ENCODE measurements around the gene PRELID3B. TPM values are rescaled to one million over a fixed set of nuclear protein-coding genes. Genes with fewer than 3 reads are reported as not detected.

PRELID3B gene
- total RNA-seq, 1 experiment from 2014 or later = 83.4 TPM

DNA sequence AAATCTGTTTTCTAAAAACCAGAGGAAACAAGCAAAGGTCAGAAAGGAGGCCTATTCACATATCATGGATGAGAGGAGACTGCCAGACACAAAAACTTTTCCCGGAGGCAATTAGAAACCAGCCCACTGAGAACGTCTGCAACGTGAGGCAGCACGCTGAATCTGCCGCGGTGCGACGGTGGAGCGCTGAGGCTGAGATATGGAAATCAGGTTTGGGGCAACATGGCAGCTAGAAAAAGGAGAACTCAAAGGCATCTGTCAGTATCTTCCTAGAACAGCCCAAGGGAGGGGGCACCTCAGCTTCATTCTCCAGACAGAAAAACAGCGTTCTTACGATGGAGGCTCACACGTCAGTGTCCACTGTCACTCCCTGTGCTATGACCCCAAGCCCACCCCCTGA, 5.2 kb downstream of the PRELID3B start:
- DNase-seq (ENCODE audit: low spot score) = no peak
- no peaks in the 10 kb centered on the region for H3K4me1 ChIP-seq (ENCODE audit: insufficient read depth, low read length, poor library complexity, severe bottlenecking)
- ChIA-PET POLR2A (ENCODE audit: low non-redundant PET) (no interaction called here), CTCF (no interaction called here)
- H3K36me3 ChIP-seq (ENCODE audit: insufficient read depth, low read length, poor library complexity, severe bottlenecking) = peaks cover 51% of the 10 kb centered on the region
- no peaks in the 10 kb centered on the region for H3K27me3 ChIP-seq (replicated peaks; ENCODE audit: insufficient read depth, low read depth, low read length, poor library complexity)
- TF ChIP-seq EZH2 (IDR thresholded peaks at IDR 0.05; ENCODE audit: borderline replicate concordance, low read depth, low read length, poor library complexity, severe bottlenecking) = no peak
- no peak for TF ChIP-seq CTCF (conservative IDR thresholded peaks at IDR 0.05; ENCODE audit: low read depth, low read length)
- no peak overlapping the region for H3K4me3 ChIP-seq (ENCODE audit: low read depth, low read length, poor library complexity, severe bottlenecking)
- BruUV-seq (replicated peaks) = no TSS peak
- intact Hi-C loops (cut with micrococcal nuclease; ENCODE audit: unreplicated experiment) = no loop called here
- no peak overlapping the region for H3K27ac ChIP-seq (ENCODE audit: low read depth, low read length, poor library complexity, severe bottlenecking)
- H3K9me3 ChIP-seq (ENCODE audit: low read depth, low read length, poor library complexity, severe bottlenecking) = no peaks in the 10 kb centered on the region

DNA sequence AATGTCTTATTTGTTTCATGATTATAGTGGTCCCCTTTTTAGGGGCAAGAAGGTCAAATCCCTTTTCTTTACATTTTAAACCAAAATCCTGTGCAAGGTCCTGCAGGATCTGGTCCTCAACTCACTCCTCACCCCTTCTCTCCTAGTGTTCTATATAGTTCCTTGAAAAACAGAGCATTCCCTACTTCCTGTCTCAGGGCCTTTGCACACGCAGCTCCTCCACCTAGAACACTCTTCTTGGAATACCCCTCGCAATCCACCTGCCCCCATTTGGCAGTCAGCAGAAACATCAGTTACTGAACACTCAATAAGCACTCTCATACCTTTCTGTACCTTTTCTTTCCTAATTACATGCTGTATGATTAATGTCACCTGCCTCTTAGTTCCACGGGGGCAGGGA, 7.2 kb downstream of the PRELID3B start:
- POLR2A ChIA-PET (ENCODE audit: low non-redundant PET) = no interaction called here
- Histone ChIP-seq H3K27me3 (replicated peaks; ENCODE audit: insufficient read depth, low read depth, low read length, poor library complexity) (no peaks in the 10 kb centered on the region), H3K4me3 (ENCODE audit: low read depth, low read length, poor library complexity, severe bottlenecking) (no peak overlapping the region), H3K4me1 (ENCODE audit: insufficient read depth, low read length, poor library complexity, severe bottlenecking) (peaks cover 11% of the 10 kb centered on the region), H3K36me3 (ENCODE audit: insufficient read depth, low read length, poor library complexity, severe bottlenecking) (peaks cover 55% of the 10 kb centered on the region), H3K9me3 (ENCODE audit: low read depth, low read length, poor library complexity, severe bottlenecking) (no peaks in the 10 kb centered on the region), H3K27ac (ENCODE audit: low read depth, low read length, poor library complexity, severe bottlenecking) (no peak overlapping the region)
- no TSS peak for BruUV-seq (replicated peaks)
- intact Hi-C loops (cut with micrococcal nuclease; ENCODE audit: unreplicated experiment) = no loop called here
- TF ChIP-seq EZH2 (IDR thresholded peaks at IDR 0.05; ENCODE audit: borderline replicate concordance, low read depth, low read length, poor library complexity, severe bottlenecking) = no peak
- no peak for TF ChIP-seq CTCF (conservative IDR thresholded peaks at IDR 0.05; ENCODE audit: low read depth, low read length)
- no peak for DNase-seq (ENCODE audit: low spot score)
- CTCF ChIA-PET = no interaction called here

DNA sequence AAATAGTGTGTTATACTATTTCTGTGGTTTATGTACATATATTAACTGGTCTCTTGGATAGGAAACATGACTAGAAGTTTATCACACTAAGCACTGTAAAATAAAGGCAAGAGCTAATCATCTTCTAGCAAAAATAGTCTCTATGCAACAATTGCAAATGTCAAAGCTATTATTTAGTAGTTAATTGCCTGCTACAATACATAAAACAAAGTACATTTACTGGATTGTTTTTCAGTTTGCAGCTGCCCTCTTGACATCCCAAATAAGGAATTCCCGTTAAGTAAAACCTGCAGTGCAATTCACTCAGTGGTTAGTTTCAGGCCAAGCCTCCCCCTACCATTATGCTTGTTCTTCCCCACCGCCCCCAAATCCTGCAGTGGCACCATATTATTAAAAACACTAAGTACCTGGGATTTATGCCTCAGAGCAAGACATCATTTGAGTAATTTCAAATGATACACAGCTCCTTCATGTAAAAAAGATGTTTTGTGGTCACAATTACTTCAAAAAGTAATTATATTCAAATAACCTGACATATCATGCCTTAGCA, 8.9 kb downstream of the PRELID3B start:
- CTCF ChIA-PET = no interaction called here
- Histone ChIP-seq H3K27ac (ENCODE audit: low read depth, low read length, poor library complexity, severe bottlenecking) (no peak overlapping the region), H3K9me3 (ENCODE audit: low read depth, low read length, poor library complexity, severe bottlenecking) (no peaks in the 10 kb centered on the region), H3K4me1 (ENCODE audit: insufficient read depth, low read length, poor library complexity, severe bottlenecking) (peaks cover 27% of the 10 kb centered on the region), H3K4me3 (ENCODE audit: low read depth, low read length, poor library complexity, severe bottlenecking) (no peak overlapping the region), H3K27me3 (replicated peaks; ENCODE audit: insufficient read depth, low read depth, low read length, poor library complexity) (no peaks in the 10 kb centered on the region), H3K36me3 (ENCODE audit: insufficient read depth, low read length, poor library complexity, severe bottlenecking) (peaks cover 71% of the 10 kb centered on the region)
- intact Hi-C loops (cut with micrococcal nuclease; ENCODE audit: unreplicated experiment) = loop anchor here (5.0 kb wide), 2 partner anchors 51 to 141 kb away; partner anchors contain the start of gene NELFCD
- no TSS peak for BruUV-seq (replicated peaks)
- POLR2A ChIA-PET (ENCODE audit: low non-redundant PET) = no interaction called here
- TF ChIP-seq EZH2 (IDR thresholded peaks at IDR 0.05; ENCODE audit: borderline replicate concordance, low read depth, low read length, poor library complexity, severe bottlenecking) = no peak
- no peak for DNase-seq (ENCODE audit: low spot score)

DNA sequence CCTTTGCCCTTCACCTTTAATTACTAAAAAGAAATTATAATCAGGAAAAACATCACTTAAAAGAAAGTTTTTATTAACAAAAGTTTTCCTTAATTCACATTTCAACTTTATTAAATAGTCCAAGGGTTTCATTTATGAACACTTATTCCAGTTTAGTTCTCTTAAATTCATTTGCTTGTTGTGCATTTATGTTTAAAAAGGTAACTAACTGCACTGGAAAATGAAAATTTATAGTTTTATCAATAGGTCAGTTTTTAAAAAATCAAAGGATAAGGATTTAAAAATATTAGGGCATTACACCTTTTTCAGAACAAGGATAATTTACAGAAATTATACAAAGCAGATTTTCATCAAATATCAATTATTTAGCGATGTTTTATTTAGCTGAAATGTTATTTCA, 9.5 kb downstream of the PRELID3B start:
- peak overlapping the region; percentile 92 for H3K27ac ChIP-seq (ENCODE audit: low read depth, low read length, poor library complexity, severe bottlenecking)
- intact Hi-C loops (cut with micrococcal nuclease; ENCODE audit: unreplicated experiment) = loop anchor here (5.0 kb wide), 2 partner anchors 51 to 141 kb away; partner anchors contain the start of gene NELFCD
- ChIA-PET CTCF (no interaction called here), POLR2A (ENCODE audit: low non-redundant PET) (interaction anchor here (0.6 kb wide), 1 partner anchor 953 kb away, joined by 14 read pairs; no protein-coding TSS in a partner anchor)
- TF ChIP-seq CTCF (conservative IDR thresholded peaks at IDR 0.05; ENCODE audit: low read depth, low read length) = no peak
- H3K4me1 ChIP-seq (ENCODE audit: insufficient read depth, low read length, poor library complexity, severe bottlenecking) = peaks cover 28% of the 10 kb centered on the region
- peaks cover 74% of the 10 kb centered on the region for H3K36me3 ChIP-seq (ENCODE audit: insufficient read depth, low read length, poor library complexity, severe bottlenecking)
- BruUV-seq (replicated peaks) = no TSS peak
- no peak for DNase-seq (ENCODE audit: low spot score)
- peak overlapping the region; percentile 92 for H3K4me3 ChIP-seq (ENCODE audit: low read depth, low read length, poor library complexity, severe bottlenecking)
- H3K27me3 ChIP-seq (replicated peaks; ENCODE audit: insufficient read depth, low read depth, low read length, poor library complexity) = no peaks in the 10 kb centered on the region
- H3K9me3 ChIP-seq (ENCODE audit: low read depth, low read length, poor library complexity, severe bottlenecking) = no peaks in the 10 kb centered on the region
